HTR-8/SVneo (cell line): ENCODE data around the gene C2orf15.
"Not testable (repeated sequence)": the region's sequence is repeated elsewhere in the genome, so short reads cannot be mapped to it uniquely, and the experiment has no call there.

Source experiments
- DNase-seq: peaks from one replicate; pipeline ENCODE4 v3.0.0; 2011; ENCODE audit warnings: low spot score, mixed read lengths; ENCODE audit not compliant: insufficient read length
- FAIRE-seq: peaks from 2 replicates; lab custom pipeline; 2011; peaks lifted over from hg19 to GRCh38; lab: Jason Lieb, UNC

C2orf15 gene, protein sequence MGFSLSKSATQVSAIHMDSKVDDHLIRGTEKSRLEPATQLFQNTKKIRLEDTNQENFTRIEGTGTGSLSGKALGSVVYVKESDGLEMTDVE

DNA sequence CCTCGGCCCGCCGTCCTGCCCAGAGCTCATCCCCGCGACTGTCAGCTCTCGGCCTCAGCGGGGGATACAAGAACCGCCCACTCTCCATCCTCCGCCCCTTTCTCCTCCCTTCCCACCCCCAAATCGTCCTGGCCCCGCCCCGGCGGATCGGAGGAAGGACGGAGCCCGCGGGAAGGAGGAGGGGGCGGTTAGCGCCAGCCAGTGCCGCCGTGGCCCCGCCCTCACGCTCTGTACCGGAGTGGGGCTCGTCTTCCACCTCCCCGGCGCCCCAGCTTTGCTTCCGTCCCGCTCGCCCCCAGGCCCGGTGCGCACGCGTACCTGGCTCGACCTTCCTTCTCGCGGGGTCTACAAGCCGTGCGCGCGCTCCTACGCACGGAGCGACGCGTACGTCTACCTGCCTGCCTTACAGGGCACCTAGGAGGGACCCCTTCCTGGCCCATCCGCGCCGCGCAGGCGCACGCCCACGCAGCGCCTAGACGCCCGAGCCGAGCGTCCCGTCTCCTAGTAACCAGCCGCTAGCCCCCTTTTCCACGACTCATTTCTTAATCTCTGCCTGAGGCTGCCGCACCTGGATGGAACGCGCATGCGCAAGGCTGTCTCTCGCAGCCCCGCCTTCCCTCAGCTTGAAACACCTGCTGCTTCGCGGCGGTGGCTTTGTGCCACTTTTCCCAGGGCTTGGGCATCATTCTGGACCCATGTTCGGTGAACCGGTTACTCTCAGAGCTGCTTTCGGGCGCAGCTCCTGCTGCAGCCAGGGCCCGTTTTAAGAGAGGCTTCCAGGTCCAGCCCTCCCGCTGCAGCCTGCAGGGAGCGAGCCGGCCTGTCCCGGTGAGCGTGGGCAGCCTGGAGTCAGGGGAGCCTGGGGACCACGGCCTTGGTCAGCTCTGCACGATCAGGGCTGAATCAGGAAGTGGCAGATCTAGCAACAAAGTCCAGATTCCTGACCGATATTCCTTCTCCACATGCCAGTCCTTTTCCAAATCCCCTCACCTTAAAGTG is at the start of gene C2orf15:
Gene C2orf15, plus strand, starts transcription at position 598 of the 999 bp plus-strand sequence. CDS start 8,852 bp downstream, outside the sequence.
- DNase-seq (peak; percentile 95), FAIRE-seq (peak; percentile 95)

DNA sequence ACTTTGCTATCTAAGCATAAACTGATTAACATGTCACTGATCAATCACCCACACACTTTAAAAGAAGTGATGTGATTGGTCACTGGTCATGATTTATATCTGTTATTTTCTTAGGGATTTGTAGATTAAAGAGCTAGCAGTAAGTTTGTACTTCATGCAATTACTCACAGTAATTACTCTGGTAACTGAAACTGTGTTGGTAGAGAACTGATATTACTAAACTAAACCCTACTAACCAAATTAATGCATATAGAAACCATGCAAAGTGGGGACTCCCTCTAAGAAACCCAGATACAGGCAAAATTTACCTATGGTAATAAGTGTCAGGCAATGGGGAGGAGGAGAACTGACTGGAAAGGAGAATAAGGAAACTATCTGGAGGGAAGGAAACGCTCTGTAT is 44.8 kb upstream of the C2orf15 start:
- DNase-seq (no peak), FAIRE-seq (peak; percentile 52)

DNA sequence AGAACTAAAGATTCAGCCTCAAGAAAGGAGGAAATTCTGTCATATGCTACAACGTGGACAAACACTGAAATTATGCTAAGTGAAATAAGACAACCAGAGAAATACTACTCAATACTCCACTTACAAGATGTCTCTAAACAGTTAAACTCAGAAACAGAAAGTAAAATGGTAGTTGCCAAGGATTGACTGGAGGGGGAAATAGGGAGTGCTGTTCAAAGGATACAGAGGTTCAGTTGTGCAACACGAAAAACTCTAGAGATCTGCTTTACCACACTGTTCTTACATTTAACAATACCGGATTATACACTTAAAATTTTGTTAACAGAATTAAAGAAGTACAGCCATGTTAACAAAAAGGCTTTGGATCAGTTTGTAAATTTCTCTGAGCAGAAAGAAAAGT is 39.8 kb upstream of the C2orf15 start:
- FAIRE-seq (no peak), DNase-seq (peak; percentile 24)

DNA sequence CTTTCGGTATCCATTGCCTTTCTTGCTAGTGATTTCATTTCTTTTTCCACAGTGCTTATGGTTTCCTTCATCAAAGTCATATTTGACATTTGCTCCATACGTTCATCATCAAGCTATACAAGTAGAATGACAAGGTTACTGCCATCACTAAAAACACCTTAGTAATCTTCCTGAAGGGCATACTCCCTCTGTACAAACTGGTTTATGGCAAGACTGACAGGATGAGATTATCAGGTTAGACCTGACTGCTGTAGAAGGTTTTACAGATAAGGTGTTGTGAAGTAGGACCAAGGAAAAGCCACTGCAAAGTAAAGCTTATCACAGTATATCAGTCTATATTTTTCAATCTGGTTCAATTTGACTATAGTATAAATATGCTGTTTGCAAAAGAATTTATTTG is 37.5 kb upstream of the C2orf15 start:
- no peak for DNase-seq
- peak; percentile 64 for FAIRE-seq

DNA sequence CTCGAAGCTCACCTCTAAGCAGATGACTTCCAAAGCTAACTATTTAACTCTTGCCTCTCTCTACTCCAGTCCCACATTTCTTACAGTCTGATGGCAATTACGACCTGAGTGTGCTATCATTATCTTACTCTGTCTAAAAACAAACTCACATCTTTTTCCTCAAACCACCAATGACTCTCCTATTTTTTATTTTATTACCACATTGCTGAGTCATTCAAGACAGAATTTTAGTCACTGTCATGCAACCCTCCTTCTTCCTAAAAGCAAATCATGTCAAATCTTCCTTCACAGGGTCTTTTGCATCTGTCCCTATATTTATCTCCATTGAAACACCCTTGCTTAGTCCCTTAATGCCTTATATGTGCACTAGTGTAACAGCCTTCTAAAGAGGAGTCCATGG is 34.6 kb upstream of the C2orf15 start:
- DNase-seq = no peak
- no peak for FAIRE-seq

DNA sequence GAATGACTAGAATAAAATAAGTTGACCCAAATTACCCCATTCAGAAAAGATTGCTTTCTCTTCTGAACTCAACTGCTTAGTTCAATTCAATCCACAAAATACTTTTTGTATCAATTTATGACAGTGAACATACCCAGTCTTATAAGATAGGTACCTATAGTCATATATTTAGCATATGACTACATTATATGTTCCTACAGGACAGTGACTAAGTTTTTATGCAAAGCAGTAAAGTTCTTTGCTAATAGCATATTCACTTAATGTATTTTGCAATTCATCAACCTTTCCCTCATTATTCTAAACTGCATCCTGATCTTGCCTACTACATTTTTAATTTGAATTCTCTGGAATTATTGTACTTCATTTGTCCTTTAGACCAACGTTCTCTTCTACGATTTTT is 30.3 kb upstream of the C2orf15 start:
- FAIRE-seq (no peak), DNase-seq (no peak)

DNA sequence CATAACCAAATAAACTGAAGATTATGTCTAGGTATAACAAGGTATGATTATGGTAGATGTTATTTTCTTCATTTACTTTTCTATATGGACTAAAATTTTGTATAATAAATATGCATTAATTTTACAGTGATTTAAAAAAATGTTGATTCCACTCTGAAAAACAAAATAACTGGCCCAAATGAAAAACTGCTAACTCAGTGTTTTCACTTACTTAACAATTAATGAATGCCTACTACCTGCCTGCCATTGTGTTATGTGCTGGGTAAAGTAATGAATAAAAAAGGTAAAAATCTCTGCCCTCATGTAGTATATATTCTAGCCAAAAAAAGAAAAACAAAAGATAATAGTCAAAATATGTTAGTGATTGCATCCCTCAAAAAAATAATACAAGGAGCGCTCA is 29.6 kb upstream of the C2orf15 start:
- FAIRE-seq = no peak
- no peak for DNase-seq

DNA sequence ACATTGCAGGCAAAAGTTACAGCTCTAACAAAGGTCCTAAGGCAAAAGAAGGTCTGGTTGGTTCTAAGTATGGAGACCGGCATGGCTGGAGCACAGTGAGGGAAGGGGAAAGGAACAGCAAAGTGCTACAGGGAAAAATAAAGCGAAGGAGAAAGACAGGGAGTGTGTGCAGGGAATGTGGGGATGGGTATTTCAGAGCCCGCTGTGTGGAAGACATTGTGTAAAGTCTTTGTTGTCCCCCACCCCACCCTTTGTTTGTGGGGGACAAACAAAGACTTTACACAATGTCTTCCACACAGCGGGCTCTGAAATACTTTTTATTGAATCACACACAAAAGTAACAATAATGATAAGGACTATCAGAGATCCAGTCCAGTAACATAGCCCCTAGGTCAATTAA is 28.9 kb upstream of the C2orf15 start:
- DNase-seq (no peak), FAIRE-seq (no peak)

DNA sequence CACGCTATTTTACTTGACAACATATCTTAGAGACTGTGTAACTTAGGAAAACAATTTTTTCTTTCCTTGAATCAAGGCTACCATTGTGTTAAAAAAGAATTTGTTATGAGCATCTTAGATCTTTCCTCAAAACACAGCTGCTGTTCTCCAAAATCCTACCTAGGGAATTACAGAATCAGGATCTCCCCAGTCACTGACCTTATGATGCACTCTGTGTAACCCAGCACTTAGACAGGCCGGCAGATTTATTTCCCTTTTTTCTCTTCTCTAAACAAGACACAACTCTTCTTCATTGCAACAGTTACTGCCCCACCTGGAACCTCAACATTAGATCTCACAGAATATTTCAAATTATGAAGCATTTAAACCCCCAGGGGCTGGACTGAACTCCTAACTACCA is 13.5 kb upstream of the C2orf15 start:
- FAIRE-seq (no peak), DNase-seq (no peak)

DNA sequence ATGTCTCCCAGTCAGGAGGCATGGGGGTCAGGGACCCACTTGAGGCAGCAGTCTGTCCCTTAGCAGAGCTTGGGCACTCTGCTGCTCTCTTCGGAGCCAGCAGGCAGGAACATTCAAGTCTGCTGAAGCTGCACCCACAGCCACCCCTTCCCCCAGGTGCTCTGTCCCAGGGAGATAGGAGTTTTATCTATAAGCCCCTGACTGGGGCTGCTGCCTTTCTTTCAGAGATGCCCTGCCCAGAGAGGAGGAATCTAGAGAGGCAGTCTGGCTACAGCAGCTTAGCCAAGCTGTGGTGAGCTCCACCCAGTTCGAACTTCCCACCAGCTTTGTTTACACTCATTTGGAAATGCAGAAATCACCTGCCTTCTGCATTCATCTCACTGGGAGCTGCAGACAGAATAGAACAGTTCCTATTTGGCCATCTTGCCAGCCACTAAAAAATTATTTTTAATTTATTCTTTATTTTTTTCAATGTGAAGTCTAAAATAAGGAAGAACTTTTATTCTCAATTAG is 6.4 kb upstream of the C2orf15 start:
- not testable (repeated sequence) for FAIRE-seq, DNase-seq

DNA sequence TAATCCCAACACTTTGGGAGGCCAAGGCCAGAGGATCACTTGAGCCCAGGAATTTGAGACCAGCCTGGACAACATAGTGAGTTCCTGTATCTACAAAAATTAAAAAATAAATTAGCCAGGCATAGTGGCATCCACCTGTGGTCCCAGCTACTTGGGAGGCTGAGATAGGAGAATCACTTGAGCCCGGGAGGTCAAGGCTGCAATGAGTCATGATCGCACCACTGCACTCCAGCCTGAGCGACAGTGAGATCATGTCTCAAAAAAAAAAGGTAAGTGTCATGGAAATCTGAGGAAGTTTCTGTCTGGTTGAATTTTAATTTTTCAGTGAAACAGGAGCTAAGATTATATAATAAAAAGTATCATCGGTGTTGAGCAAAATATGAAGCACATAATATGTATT is 2.5 kb upstream of the C2orf15 start:
- no peak for DNase-seq
- no peak for FAIRE-seq

DNA sequence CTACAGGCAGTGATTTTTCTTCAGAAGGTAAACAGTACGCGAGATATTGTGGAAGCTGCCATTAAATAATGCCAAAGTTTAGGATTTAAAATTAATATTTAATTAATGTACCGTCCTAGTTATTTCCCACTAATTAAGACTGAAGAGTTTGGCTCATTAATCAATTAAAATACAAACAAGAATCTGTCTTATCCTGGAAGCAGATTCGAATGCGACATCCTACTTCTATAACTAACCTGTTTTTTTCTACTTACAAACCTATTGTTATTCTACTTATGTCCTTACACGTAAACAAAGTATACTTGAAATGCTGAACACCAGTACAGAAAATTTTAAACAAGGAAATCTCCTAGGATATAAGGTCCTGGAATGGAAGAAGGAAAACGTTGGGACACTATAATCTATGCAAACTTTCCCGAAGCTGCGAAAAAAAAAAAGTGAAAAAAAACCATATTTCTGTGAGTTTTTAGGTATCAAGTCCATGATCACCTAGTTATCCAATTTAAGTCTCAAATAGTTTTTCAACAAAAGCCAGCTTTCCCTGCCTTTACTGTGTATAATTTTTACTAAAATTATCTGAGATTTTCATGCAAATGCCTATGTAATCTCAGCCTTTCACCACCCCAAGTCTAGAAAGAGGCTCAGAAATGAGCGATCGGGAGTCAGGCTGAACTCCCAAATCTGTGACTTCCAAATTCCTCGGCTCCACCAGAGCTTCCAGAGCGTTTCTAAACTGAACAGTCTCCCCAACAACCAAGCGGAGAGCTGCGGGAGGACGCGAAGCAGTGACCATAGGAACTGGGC is 1.2 kb upstream of the C2orf15 start:
- no peak for FAIRE-seq
- DNase-seq = no peak

DNA sequence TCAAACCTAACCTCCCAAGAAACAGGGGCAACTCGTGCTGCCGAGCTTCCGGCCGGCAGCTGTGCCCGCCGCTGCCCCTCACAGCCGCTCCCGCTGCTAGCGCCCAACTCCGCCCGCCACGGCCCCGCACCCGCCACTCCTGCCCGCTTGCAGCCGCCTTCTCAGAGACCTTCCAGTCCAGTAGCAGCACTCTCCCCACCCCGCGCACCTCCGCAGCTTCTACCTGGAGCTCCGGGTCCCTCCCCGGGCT is 722 bp upstream of the C2orf15 start:
- peak; percentile 54 for DNase-seq
- peak; percentile 23 for FAIRE-seq

DNA sequence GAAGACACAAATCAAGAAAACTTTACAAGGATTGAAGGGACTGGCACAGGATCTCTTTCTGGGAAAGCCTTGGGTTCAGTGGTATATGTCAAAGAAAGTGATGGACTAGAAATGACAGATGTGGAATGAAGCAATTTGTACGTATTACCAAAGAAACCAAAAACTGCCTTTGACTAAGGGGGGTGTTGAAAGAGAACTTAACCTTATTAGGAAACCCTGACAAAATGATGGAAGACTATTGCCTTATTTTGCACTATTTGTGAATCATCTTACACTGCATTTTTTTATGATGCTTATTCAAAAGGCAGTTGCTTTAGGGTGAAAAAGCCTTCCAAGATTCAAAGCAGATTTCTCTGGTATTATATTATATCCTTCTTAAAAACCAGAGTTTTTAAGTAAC is 9.2 kb downstream of the C2orf15 start:
- DNase-seq (no peak), FAIRE-seq (no peak)

DNA sequence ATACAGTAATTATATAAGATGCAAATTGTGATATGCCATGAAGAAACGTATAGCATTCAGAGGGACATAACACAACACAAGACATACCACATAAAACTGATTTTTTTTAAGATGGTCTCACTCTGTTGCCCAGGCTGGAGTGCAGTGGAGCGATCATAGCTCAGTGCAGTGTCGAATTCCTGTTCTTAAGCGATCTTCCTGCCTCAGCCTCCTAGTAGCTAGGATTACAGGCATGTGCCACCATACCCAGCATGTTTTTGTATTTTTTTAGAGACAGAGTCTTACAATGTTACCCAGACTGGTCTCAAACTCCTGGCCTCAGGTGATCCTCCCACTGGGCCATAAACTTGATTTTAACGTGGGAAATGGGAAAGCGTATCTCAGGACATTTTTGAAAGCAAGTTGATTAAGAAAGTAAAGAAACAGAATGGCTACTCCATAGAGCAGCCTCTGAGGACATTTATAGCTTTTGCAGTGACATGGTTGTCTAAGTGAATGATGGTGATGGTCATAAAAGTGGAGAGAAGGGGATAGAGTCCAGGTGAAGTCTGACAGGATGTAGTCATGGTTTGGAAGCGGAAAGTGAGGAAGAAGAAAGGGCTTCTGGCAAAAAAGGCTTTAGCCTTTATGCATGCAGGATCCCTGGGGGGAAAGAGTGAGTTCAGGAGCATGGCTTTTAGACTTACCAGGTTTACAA is 10.8 kb downstream of the C2orf15 start:
- FAIRE-seq = no peak

DNA sequence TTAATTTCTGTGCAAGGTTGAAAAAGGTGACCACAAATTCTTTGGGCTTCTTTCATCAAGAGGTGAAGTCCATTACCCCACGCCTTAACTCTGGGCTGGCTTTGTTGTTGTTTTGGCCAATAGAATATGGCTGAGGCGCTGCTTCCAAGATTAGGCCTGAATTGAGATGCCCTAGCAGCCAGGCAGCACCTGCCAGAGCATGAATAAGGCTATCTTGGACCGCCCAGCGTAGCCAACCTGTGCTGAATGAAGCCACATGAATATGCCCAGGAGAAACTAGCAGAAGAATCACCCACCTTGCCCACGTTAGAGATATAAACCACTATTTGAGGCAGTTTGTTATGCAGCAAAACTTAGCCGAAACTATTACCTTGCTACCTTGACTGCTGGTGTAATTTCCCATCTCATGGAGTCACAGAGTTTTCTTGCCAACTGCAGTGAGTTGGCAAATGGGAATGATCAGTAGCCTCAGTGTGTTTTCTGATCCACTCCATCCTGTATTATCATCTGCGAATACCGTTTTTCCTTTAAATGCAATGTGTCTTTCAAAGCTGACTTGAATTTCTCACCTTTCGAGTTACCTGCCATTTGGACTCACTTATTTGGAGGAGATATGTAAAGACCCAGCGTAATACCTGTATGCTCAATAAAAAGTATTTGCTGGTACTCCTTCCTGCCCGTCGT is 12.6 kb downstream of the C2orf15 start:
- FAIRE-seq = peak; percentile 57
- DNase-seq = no peak

More for the DNA sequence above, 10.8 kb downstream of the C2orf15 start:
- DNase-seq = no peak

DNA sequence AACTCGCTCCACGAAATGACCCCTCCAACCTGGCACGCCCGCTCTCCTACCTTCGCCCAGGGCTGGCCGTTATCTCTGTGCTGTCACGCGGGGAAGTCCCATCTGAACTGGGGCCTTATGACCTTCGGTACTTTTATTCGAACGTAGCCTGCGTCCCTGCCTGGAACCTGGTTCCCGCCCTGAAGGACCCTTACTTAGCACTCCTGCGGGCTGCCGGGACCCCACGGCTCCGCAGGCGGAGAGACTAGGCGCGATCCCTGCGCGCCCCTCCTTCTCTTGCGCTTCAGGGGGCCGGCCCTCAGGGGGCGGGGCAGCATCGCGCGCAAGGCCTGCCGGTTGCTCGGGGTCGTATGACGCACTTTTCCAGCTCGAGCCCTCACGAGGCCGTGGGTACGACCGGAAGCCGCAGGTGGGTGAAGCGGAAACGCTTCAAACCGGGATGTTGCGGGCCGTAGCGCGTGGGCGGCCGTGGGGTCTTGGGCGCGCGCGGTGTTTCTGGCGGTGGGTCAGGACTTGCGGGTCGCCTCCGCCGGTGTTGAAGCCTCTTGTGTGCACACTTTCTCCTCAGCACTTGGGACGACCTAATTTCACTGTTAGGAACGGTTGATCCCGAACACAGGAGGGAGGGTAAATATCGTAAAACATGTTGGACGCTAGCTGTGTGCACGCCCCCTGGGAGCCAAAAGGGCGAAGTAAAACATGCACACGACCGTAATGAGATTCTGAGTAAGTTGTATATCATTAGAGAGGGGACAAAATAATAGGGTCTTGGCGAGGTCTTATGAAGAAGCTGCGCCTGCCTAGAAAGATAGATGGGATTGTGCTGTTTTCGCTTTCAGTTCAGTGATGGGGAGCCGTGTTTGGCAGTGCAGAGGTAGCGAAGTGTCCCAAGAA is 13.4 kb downstream of the C2orf15 start, which contains the start of the genes LIPT1 and TSGA10:
Gene LIPT1, plus strand, starts transcription at position 325 of the 894 bp plus-strand sequence. CDS start 6,991 bp downstream, outside the sequence.
Gene TSGA10, minus strand, starts transcription at position 300 of the 894 bp plus-strand sequence. CDS start 45,503 bp downstream, outside the sequence.
- FAIRE-seq (peak; percentile 98), DNase-seq (peak; percentile 98)

DNA sequence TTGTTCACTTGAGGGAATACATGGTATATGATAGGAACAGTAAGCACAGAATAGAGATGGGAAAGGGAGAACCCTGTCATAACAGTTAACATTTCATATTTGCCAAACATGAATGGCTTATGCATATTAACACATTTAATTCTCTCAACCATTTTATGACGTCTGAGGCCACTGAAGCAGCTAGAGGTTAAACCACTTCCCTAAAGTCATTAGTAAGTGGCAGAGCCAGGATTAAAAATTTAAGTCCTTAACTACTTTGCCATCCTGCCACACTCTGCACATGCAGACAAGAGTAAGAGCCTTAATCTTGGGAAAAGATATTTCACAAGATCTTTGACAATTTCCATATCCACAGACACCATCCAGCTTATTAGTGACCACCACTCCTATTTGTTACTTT is 15.4 kb downstream of the C2orf15 start:
- no peak for FAIRE-seq
- DNase-seq = no peak
